ENCODE results near the gene RTTN.

Gene RTTN

DNA sequence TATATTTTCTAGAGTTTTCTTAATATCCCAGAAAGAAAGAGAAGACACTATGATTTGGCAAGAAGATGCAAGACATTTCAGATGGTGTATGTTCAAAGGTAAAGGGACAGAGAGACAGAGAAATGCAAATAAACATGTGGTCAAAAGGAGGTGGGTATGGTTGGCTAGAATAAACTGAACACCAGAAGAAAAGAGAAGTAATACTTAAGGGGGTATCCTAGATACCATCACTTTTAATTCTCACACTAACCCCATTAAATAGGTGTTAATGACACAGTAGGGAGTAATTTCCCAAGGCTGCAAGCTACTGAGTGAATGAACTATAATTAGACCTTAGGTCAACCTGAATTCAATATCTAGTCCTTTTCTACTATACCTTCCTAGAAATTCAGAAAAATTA is 146.6 kb downstream of the RTTN start:
- TF ChIP-seq, protein P1, sequence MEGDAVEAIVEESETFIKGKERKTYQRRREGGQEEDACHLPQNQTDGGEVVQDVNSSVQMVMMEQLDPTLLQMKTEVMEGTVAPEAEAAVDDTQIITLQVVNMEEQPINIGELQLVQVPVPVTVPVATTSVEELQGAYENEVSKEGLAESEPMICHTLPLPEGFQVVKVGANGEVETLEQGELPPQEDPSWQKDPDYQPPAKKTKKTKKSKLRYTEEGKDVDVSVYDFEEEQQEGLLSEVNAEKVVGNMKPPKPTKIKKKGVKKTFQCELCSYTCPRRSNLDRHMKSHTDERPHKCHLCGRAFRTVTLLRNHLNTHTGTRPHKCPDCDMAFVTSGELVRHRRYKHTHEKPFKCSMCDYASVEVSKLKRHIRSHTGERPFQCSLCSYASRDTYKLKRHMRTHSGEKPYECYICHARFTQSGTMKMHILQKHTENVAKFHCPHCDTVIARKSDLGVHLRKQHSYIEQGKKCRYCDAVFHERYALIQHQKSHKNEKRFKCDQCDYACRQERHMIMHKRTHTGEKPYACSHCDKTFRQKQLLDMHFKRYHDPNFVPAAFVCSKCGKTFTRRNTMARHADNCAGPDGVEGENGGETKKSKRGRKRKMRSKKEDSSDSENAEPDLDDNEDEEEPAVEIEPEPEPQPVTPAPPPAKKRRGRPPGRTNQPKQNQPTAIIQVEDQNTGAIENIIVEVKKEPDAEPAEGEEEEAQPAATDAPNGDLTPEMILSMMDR (conservative IDR thresholded peaks at IDR 0.05; ENCODE audit: low read length), result no peak
- no peak for TF ChIP-seq EZH2phosphoT487 (IDR thresholded peaks at IDR 0.05; ENCODE audit: borderline replicate concordance)
- Histone ChIP-seq H3K9me2 (replicated peaks; ENCODE audit: low read depth, low read length) (no peaks in the 10 kb centered on the region), H3K36me3 (ENCODE audit: insufficient read depth, low read length) (peaks cover 49% of the 10 kb centered on the region; the same call in 1 of the 2 replicates)

DNA sequence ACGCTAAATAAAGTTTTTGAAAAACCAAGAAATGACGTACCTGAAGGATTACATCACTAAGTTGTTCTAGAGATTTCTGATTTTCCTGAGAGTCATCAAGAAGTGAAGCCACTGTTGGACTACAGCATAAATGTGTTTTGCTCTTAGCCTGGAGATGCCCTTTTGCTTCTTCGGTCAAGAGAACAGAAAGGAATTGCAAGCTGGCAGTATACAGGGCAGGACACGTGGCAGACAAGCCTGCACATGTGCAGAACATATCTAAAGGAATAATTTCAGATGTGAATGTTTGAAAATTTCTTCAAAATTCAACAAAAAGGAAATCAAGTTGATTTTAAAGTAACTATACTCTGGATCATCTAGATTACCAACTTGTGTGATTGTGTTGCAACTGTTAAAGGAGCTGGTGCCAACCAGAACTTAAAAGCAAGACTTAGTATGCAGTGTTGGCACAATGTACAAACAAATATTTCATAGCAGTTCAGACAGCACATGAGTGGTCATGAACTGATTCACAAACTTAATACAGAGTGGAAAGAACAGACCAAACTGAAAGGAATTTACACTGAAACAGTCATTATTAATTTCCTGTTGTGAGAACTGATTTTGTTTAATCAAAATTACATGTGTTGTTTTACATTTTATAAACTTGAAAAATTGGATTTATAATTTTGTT is 157.4 kb downstream of the RTTN start:
- Histone ChIP-seq H3K79me2 (ENCODE audit: insufficient read depth, low read length) (no peaks in the 10 kb centered on the region), H3K27me3 (ENCODE audit: insufficient read depth, low read length, poor library complexity, severe bottlenecking) (no peaks in the 10 kb centered on the region), H3K4me2 (ENCODE audit: low read depth, low read length, poor library complexity, severe bottlenecking) (no peak overlapping the region), H2AFZ (ENCODE audit: low read length) (no peak overlapping the region), H3K4me1 (ENCODE audit: insufficient read depth, low read length, poor library complexity, severe bottlenecking) (no peaks in the 10 kb centered on the region), H3K36me3 (ENCODE audit: insufficient read depth, low read length) (peaks cover 21% of the 10 kb centered on the region; the same call in 1 of the 2 replicates), H3K9ac (ENCODE audit: low read depth, low read length, poor library complexity, severe bottlenecking) (no peak overlapping the region), H3F3A (ENCODE audit: low read depth) (no peaks in the 10 kb centered on the region), H4K20me1 (ENCODE audit: insufficient read depth, low read length, poor library complexity, severe bottlenecking) (no peaks in the 10 kb centered on the region), H3K9me3 (ENCODE audit: insufficient read depth, low read depth, low read length) (no peaks in the 10 kb centered on the region), H3K9me2 (replicated peaks; ENCODE audit: low read depth, low read length) (no peaks in the 10 kb centered on the region), H3K4me3 (ENCODE audit: low read length, poor library complexity, severe bottlenecking) (no peak overlapping the region)
- TF ChIP-seq, protein P1 (conservative IDR thresholded peaks at IDR 0.05; ENCODE audit: low read length), result no peak
- no peak for TF ChIP-seq EZH2phosphoT487 (IDR thresholded peaks at IDR 0.05; ENCODE audit: borderline replicate concordance)

More for the DNA sequence above, 146.6 kb downstream of the RTTN start:
- Histone ChIP-seq H3K4me3 (ENCODE audit: low read length, poor library complexity, severe bottlenecking) (no peak overlapping the region), H2AFZ (ENCODE audit: low read length) (no peak overlapping the region), H3K9ac (ENCODE audit: low read depth, low read length, poor library complexity, severe bottlenecking) (no peak overlapping the region), H3K9me3 (ENCODE audit: insufficient read depth, low read depth, low read length) (no peaks in the 10 kb centered on the region), H3K4me1 (ENCODE audit: insufficient read depth, low read length, poor library complexity, severe bottlenecking) (no peaks in the 10 kb centered on the region), H3K4me2 (ENCODE audit: low read depth, low read length, poor library complexity, severe bottlenecking) (no peak overlapping the region), H3F3A (ENCODE audit: low read depth) (no peaks in the 10 kb centered on the region), H4K20me1 (ENCODE audit: insufficient read depth, low read length, poor library complexity, severe bottlenecking) (no peaks in the 10 kb centered on the region), H3K79me2 (ENCODE audit: insufficient read depth, low read length) (no peaks in the 10 kb centered on the region), H3K27me3 (ENCODE audit: insufficient read depth, low read length, poor library complexity, severe bottlenecking) (no peaks in the 10 kb centered on the region)

DNA sequence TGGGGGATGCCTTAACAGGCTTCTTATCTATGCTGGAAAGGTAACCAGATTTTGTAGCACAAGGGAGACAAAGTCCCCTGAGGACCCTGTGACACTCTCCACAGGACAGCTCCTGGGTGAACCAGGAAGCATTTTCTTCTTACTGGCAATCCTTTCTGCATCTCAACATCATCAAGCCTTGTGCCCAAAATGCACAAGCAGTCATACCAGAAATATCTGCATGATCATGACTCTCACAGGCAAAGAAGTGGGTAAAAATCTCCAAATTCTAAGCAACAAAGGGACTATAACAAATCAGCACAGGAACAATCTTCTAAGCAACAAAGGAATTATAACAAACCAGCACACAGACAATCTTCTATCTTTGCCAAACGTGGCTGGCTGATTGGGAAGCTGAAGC is 158.7 kb downstream of the RTTN start:
- peaks cover 26% of the 10 kb centered on the region; the same call in 1 of the 2 replicates for H3K36me3 ChIP-seq (ENCODE audit: insufficient read depth, low read length)
- no peaks in the 10 kb centered on the region for H3K4me1 ChIP-seq (ENCODE audit: insufficient read depth, low read length, poor library complexity, severe bottlenecking)
- H3K27me3 ChIP-seq (ENCODE audit: insufficient read depth, low read length, poor library complexity, severe bottlenecking), result no peaks in the 10 kb centered on the region
- H2AFZ ChIP-seq (ENCODE audit: low read length), result no peak overlapping the region
- no peak for TF ChIP-seq EZH2phosphoT487 (IDR thresholded peaks at IDR 0.05; ENCODE audit: borderline replicate concordance)
- TF ChIP-seq, protein P1 (conservative IDR thresholded peaks at IDR 0.05; ENCODE audit: low read length), result no peak
- no peaks in the 10 kb centered on the region for H3K9me2 ChIP-seq (replicated peaks; ENCODE audit: low read depth, low read length)
- H3F3A ChIP-seq (ENCODE audit: low read depth), result no peaks in the 10 kb centered on the region
- no peak overlapping the region for H3K4me2 ChIP-seq (ENCODE audit: low read depth, low read length, poor library complexity, severe bottlenecking)
- H3K9ac ChIP-seq (ENCODE audit: low read depth, low read length, poor library complexity, severe bottlenecking), result no peak overlapping the region
- no peaks in the 10 kb centered on the region for H3K9me3 ChIP-seq (ENCODE audit: insufficient read depth, low read depth, low read length)
- H4K20me1 ChIP-seq (ENCODE audit: insufficient read depth, low read length, poor library complexity, severe bottlenecking), result no peaks in the 10 kb centered on the region
- no peak overlapping the region for H3K4me3 ChIP-seq (ENCODE audit: low read length, poor library complexity, severe bottlenecking)
- no peaks in the 10 kb centered on the region for H3K79me2 ChIP-seq (ENCODE audit: insufficient read depth, low read length)
